NT2/D1 (cell line): ENCODE measurements around the gene IL17RE.
"Not testable (repeated sequence)": the region's sequence is repeated elsewhere in the genome, so short reads cannot be mapped to it uniquely, and the experiment has no call there.

ENCODE experiments used
- YY1 ChIP-seq: IDR thresholded peaks from 2 replicates; pipeline ENCODE4 v1.6.1; 2011; ENCODE audit not compliant: insufficient read length, insufficient read depth
- ZNF274 ChIP-seq: IDR thresholded peaks from 2 replicates; pipeline ENCODE4 v1.6.1; 2011; ENCODE audit warnings: mild to moderate bottlenecking, low read depth, low read length

DNA sequence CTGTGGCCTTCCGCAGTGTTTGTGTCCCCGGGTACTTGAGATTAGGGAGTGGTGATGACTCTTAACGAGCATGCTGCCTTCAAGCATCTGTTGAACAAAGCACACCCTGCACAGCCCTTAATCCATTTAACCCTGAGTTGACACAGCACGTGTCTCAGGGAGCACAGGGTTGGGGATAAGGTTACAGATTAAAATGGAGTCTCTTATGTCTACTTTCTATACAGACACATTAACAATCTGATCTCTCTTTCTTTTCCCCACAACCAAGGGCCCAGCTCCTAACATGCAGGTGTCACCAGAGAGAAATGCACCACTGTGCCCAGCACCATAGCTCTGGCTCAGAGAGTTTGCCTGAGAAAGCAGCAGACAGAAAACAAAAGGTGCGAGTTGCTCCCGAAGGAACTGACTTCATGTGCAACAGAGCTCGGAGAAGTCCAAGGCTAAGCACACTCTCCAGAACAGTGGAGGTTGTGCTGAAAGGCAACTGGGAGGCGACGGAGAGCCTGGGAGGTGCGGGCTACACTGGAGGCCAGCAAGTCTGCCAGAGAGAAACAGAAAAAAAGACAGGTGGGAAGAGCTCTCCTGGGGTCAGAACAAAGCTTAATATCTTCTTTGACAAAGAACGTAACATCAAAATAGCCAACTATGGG is 48.2 kb upstream of the IL17RE start:
- TF ChIP-seq YY1, ZNF274: not testable (repeated sequence)
